Fibroblast of skin of scalp (primary cell): ENCODE results near the gene FOLR1. TPM values are rescaled to one million over a fixed set of nuclear protein-coding genes. Genes with fewer than 3 reads are reported as not detected.
"Not testable (repeated sequence)": the region's sequence is repeated elsewhere in the genome, so short reads cannot be mapped to it uniquely, and the experiment has no call there.

Source experiments
- DNase-seq: peaks from one replicate; pipeline ENCODE4 v3.0.0-alpha.2; 2013
- polyA plus RNA-seq, 2 experiments: library from polyadenylated mRNA; unstranded; fragments of 120-200 nt; gene quantifications; one replicate each; pipeline ENCODE4 v1.2.1, GENCODE V29; 2013; ENCODE audit not compliant: insufficient read length in 2 of 2

The FOLR1 gene
- 0.11 TPM for polyA plus RNA-seq (2013, experiment 1 of 2; ENCODE audit: insufficient read length)
- 0.18 TPM for polyA plus RNA-seq (2013, experiment 2 of 2; ENCODE audit: insufficient read length)

DNA sequence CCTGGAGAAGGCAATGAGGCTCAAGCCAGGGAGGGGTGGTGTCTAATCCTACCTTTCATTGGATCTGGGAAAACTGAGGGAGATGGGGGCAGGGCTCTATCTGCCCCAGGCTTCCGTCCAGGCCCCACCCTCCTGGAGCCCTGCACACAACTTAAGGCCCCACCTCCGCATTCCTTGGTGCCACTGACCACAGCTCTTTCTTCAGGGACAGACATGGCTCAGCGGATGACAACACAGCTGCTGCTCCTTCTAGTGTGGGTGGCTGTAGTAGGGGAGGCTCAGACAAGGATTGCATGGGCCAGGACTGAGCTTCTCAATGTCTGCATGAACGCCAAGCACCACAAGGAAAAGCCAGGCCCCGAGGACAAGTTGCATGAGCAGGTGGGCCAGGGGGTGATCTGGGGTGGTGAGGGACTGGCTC is at the start of gene FOLR1:
Gene FOLR1, plus strand, starts transcription at position 180 of the 421 bp plus-strand sequence. Its CDS starts 34 bp downstream, at position 214.
- peak; percentile 8 for DNase-seq

DNA sequence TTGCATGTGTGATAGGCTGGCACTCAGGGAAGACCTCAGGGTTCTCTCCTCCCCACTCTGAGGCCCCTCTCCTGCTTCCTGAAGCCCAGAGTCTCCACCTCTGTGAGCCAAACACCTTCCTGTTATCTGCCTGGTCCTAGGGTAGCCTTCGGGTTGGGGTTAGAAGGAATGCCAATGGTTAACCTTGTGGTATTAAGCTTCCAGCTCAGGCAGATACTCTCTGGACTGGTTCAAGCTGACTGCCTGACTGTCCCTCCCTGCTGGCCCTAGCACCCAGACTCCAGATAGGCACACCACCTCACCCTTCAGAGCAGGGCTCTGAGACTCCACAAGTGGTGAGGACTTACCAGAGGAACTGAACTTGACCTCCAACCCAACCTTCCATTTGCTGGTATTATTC is 49.4 kb upstream of the FOLR1 start:
- DNase-seq: not testable (repeated sequence)

DNA sequence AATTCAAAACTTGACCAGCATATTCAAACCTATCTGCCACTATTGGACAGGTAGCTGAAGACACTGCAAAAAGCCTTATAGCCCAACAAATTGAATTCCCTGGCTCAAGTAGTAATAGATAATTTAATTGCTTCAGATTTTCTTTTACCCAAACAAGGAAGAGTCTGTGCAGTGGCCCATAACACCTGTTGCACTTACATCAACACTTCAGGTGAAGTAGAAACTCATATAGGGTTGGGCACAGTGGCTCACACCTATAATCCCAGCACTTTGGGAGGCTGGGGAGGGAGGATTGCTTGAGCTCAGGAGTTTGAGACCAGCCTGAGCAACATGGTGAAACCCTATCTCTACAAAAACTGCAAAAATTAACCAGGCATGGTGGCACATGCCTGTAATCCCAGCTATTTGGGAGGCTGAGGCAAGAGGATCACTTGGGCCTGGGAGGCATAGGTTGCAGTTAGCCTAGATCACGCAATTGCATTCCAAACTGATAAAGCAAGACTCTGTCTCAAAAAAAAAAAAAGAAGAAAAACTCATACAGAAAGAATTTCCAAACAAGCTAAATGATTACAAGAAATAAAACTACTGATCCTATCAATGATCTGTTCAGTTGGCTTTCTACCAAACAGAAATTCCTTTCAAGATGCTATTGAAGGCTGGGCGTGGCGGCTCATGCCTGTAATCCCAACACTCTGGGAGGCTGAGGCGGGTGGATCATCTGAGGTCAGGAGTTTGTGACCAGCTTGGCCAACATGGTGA is 47.0 kb upstream of the FOLR1 start:
- DNase-seq: peak; percentile 77

GRCh38 chr11:72146625-72147024 is 45.3 kb upstream of the FOLR1 start:
- DNase-seq: no peak

GRCh38 chr11:72150882-72151281 is 41.1 kb upstream of the FOLR1 start:
- DNase-seq: no peak

- DNase-seq: not testable (repeated sequence)
These were observed 38.1 kb upstream of the FOLR1 start for GRCh38 chr11:72153874-72154273.

GRCh38 chr11:72154816-72155215 is 37.1 kb upstream of the FOLR1 start:
- DNase-seq: no peak

- no peak for DNase-seq
These were observed 36.2 kb upstream of the FOLR1 start for GRCh38 chr11:72155751-72156150.

DNA sequence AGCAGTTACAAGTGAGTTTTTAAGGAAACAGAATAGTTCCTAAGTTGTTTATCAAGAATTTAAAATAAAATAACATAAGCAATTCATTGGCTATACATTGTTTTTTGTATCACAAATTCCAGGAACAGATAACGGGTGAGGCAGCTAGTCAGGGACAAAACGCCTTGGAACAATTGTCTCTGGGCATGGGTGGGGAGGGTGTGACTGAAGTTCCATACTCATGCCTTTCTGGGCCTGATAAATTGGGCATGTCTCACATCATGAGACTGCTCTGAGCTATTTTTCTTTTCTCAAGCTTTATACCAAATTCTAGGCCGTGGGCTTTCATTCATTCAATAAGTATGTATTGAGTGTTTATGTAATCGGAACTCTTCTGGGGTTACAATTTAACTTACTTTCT is 34.8 kb upstream of the FOLR1 start:
- DNase-seq: no peak

- no peak for DNase-seq
These were observed 31.6 kb upstream of the FOLR1 start for GRCh38 chr11:72160319-72160718.

GRCh38 chr11:72162891-72163492 is 28.9 kb upstream of the FOLR1 start:
- DNase-seq: no peak

GRCh38 chr11:72164187-72164586 is 27.8 kb upstream of the FOLR1 start:
- DNase-seq: not testable (repeated sequence)

- not testable (repeated sequence) for DNase-seq
These were observed 22.8 kb upstream of the FOLR1 start for GRCh38 chr11:72169046-72169555.

- DNase-seq: not testable (repeated sequence)
These were observed 22.2 kb upstream of the FOLR1 start for GRCh38 chr11:72169754-72170153.

DNA sequence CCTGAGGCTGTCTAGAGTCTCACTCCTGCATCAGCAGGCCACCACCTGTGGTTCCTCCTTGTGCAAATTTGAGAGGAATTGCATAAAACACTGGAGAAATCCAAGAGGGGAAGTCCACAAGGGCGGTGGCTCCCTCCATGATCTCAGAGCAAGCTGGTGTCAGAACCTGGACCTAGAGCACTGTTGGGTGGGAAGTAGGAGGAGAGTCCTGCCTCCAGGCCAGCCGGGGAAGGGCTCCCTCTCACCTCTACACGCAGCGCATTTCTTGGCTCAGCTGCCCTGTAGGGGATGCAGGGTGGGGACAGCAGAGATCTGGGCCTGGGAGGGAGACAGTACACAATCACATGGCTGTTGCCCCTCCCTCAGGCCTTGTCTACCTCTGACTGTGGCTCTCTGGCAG is 19.9 kb upstream of the FOLR1 start:
- not testable (repeated sequence) for DNase-seq

DNA sequence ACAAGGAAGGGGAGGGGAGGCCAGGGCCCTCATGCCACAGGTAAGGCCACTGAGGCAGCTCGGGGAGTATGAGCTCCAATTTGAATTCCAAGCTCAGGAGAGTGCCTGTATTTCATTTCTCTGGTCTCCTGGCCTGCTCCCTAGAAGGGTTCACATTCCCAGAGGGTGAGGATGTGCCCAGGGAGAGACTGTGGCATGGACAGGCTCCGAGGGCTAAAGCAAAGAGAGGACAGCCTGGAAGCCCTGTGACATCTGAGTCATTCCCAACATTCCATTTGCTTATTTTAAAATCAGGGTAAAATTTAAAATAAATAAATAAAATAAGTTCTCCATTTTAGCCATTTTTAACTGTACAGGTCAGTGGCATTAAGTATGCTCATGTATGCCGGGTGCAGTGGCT is 18.6 kb upstream of the FOLR1 start:
- no peak for DNase-seq

DNA sequence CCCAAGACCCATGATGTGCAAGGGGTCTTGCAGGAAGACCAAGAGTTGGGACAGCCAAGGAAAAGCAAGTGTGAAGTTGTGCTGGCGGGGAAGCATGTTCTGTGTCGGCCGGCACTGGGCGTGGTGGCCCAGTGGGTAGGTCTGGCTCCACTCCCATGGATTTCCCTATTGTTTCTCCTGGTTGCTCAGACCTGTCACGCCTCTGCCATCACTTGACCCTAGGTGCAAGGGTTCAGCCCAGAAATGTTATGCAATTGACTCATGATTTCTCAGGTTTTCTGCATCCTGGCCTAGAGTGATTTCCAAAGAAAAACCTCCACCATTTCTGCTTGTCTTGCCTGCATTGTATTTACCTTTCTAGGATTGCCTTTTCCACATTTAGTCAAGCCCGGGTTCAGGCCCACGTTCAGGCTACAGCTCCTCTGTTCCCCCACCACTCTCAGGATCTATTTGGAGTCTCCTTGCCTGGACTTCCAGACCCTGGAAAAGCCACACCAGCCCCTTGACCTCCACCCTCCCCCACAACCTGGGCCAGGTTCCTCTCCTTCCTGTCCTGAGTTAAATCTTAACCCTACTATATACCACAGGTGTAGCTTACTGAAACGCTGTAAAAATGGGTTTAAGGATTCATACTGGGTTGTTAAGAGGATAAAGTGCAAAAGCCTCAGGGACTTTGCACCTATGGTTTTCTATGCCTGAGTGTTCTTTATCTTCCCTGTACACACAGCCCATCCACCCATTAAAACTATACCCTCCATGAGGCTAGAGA is 17.5 kb upstream of the FOLR1 start:
- no peak for DNase-seq

- DNase-seq: no peak
These were observed 14.3 kb upstream of the FOLR1 start for GRCh38 chr11:72177656-72178055.

DNA sequence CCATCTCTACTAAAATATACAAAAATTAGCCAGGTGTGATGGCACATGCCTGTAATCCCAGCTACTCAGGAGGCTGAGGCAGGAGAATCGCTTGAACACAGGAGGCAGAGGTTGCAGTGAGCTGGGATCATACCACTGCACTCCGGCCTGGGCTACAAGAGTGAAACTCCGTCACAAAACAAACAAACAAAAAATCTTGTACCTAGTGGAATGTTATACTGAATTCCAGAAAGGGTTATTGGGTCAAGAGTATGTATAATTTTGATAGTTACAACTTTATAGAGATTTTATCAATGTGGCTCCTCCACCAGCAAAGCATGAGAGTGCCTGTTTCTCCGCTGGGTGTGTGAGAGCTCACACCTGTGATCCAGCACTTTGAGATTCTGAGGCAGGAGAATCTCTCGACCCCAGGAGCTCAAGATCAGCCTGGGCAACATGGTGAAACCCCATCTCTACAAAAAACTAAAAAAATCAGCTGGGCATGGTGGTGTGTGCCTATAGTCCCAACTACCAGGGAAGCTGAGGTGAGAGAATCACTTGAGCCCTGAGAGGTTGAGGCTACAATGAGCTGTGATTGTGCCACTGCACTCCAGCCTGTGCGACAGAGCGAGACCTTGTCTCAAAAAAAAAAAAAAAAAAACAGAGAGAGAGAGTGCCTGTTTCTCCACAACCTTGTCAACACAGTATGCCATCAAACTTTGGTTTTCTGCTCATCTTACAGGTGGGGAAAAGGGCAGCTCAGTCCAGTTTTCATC is 12.7 kb upstream of the FOLR1 start:
- no peak for DNase-seq

- no peak for DNase-seq
These were observed 12.0 kb upstream of the FOLR1 start for GRCh38 chr11:72179804-72180396.

DNA sequence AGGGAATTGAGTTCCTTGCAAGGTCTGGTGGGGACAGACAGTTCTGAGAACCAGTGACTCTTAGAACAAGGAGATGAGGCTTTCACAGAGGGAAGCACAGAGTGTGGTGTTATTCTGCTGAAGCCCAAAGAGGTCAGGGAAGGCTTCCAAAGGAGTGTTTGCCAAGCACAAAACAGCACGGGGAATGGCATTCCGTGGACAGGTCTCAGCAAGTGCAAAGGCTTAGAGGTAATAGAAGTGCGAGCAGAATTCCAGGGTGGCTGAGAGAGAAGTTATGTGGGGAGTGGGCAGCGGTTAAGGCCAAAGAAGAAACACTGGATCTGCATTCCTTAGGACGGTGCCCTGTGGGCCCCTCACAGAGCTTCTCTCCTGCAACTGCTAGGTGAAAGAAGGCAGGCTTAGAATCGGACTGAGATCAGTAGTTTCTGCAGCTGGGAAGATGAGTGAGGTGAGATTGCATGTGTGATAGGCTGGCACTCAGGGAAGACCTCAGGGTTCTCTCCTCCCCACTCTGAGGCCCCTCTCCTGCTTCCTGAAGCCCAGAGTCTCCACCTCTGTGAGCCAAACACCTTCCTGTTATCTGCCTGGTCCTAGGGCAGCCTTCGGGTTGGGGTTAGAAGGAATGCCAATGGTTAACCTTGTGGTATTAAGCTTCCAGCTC is 10.9 kb upstream of the FOLR1 start:
- not testable (repeated sequence) for DNase-seq
